GM12892 (cell line): ENCODE data around the gene LRP8.

Experiments used
- POLR2A ChIP-seq: IDR thresholded peaks from 2 replicates; pipeline ENCODE4 v1.6.1; 2011; ENCODE audit warnings: low read depth, low read length, control low read depth
- POLR2AphosphoS5 ChIP-seq: IDR thresholded peaks from 2 replicates; pipeline ENCODE4 v1.6.1; 2011; ENCODE audit warnings: low read depth, low read length, control low read depth
- TAF1 ChIP-seq: IDR thresholded peaks from 2 replicates; pipeline ENCODE4 v1.6.1; 2011; ENCODE audit warnings: low read depth, mild to moderate bottlenecking, control low read depth, low read length, borderline replicate concordance

- TF ChIP-seq POLR2A = no peak
- TF ChIP-seq POLR2AphosphoS5 = no peak
- no peak for TF ChIP-seq TAF1
Measured at GRCh38 chr1:53362270-53362669, 34.4 kb upstream of the LRP8 start.
